Ishikawa (cell line): ENCODE results near the gene PIGL.

Experiments used
- CEBPB ChIP-seq: IDR thresholded peaks from 2 replicates; pipeline ENCODE4 v1.6.1; 2012
- CREB1 ChIP-seq: IDR thresholded peaks from 2 replicates; pipeline ENCODE4 v1.6.1; 2012; ENCODE audit warnings: low read depth
- EGR1 ChIP-seq: IDR thresholded peaks from 2 replicates; pipeline ENCODE4 v1.6.1; 2012
- EP300 ChIP-seq: IDR thresholded peaks from 2 replicates; pipeline ENCODE4 v1.6.1; 2012; ENCODE audit warnings: borderline replicate concordance
- FOXM1 ChIP-seq: IDR thresholded peaks from 2 replicates; pipeline ENCODE4 v1.6.1; 2012; ENCODE audit warnings: low read depth, borderline replicate concordance
- NFIC ChIP-seq: IDR thresholded peaks from 2 replicates; pipeline ENCODE4 v1.6.1; 2012
- RAD21 ChIP-seq: IDR thresholded peaks from 2 replicates; pipeline ENCODE4 v1.6.1; 2012; ENCODE audit warnings: low read depth
- TAF1 ChIP-seq: IDR thresholded peaks from 2 replicates; pipeline ENCODE4 v1.6.1; 2012; ENCODE audit warnings: low read depth, mild to moderate bottlenecking
- TCF12 ChIP-seq: IDR thresholded peaks from 2 replicates; pipeline ENCODE4 v1.6.1; 2012; ENCODE audit warnings: low read depth
- YY1 ChIP-seq: IDR thresholded peaks from 2 replicates; pipeline ENCODE4 v1.6.1; 2012; ENCODE audit warnings: low read depth
- ZBTB7A ChIP-seq: IDR thresholded peaks from 2 replicates; pipeline ENCODE4 v1.6.1; 2012; ENCODE audit warnings: low read depth
- TF ChIP-seq, protein P1 (sequence below): IDR thresholded peaks from 2 replicates; pipeline ENCODE4 v1.6.1; 2012
- TF ChIP-seq, protein P2 (sequence below): IDR thresholded peaks from 2 replicates; pipeline ENCODE4 v1.6.1; 2012; ENCODE audit warnings: low read depth, mild to moderate bottlenecking

DNA sequence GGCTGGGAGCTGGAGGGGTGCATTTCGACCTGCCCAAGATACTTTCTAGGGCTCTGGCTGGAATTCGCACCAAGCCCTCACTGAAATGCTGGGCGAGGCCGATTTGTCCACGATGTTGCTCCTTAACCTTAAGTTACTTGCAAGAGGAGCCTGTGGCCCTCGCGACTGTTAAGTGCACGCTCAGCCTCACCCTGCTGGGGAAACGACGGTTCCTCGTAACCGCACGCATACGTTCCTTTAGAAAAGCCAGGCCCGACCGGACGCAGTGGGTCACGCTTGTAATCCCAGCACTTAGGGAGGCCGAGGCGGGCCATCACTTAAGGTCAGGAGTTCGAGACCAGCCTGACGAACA, 1.1 kb upstream of the PIGL start:
- TF ChIP-seq, protein P1, sequence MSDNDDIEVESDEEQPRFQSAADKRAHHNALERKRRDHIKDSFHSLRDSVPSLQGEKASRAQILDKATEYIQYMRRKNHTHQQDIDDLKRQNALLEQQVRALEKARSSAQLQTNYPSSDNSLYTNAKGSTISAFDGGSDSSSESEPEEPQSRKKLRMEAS = no peak
- TF ChIP-seq EP300 (no peak), TCF12 (no peak), CREB1 (no peak), TAF1 (no peak), CEBPB (no peak), NFIC (no peak), FOXM1 (no peak), RAD21 (no peak), EGR1 (no peak), ZBTB7A (no peak), YY1 (no peak)
- TF ChIP-seq, protein P2, sequence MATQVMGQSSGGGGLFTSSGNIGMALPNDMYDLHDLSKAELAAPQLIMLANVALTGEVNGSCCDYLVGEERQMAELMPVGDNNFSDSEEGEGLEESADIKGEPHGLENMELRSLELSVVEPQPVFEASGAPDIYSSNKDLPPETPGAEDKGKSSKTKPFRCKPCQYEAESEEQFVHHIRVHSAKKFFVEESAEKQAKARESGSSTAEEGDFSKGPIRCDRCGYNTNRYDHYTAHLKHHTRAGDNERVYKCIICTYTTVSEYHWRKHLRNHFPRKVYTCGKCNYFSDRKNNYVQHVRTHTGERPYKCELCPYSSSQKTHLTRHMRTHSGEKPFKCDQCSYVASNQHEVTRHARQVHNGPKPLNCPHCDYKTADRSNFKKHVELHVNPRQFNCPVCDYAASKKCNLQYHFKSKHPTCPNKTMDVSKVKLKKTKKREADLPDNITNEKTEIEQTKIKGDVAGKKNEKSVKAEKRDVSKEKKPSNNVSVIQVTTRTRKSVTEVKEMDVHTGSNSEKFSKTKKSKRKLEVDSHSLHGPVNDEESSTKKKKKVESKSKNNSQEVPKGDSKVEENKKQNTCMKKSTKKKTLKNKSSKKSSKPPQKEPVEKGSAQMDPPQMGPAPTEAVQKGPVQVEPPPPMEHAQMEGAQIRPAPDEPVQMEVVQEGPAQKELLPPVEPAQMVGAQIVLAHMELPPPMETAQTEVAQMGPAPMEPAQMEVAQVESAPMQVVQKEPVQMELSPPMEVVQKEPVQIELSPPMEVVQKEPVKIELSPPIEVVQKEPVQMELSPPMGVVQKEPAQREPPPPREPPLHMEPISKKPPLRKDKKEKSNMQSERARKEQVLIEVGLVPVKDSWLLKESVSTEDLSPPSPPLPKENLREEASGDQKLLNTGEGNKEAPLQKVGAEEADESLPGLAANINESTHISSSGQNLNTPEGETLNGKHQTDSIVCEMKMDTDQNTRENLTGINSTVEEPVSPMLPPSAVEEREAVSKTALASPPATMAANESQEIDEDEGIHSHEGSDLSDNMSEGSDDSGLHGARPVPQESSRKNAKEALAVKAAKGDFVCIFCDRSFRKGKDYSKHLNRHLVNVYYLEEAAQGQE = no peak
